NCI-H1417 (cell line): Measurements from ENCODE around the gene FAU.

Source experiments
- DNase-seq, 3 experiments: peaks; one replicate each; lab custom pipeline; 2025; lab: John Stamatoyannopoulos, UW

Gene FAU

DNA sequence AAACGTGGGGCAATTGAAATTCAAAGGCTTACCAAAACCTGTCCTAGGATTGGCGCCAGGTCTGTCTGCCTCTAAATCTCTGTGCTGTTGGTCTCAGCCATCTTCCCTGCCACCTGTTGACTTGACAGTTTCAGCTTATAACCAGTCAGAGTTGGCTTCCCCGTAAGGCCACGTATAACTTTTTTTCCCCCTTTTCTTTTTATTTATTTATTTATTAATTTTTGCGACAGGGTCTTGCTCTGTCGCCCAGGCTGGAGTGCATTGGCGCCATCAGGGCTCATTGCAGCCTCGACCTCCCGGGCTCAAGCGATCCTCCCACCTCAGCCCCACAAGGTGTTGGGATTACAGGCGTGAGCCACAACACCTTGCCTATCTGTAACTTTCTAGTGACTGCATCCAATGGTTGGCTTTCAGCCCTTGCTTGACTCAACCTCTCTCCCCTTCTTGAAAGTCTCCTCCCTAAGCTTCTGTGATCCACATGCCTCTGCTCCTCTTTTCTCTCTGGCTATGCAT lies 13.8 kb upstream of the FAU start:
- DNase-seq = no peak

DNA sequence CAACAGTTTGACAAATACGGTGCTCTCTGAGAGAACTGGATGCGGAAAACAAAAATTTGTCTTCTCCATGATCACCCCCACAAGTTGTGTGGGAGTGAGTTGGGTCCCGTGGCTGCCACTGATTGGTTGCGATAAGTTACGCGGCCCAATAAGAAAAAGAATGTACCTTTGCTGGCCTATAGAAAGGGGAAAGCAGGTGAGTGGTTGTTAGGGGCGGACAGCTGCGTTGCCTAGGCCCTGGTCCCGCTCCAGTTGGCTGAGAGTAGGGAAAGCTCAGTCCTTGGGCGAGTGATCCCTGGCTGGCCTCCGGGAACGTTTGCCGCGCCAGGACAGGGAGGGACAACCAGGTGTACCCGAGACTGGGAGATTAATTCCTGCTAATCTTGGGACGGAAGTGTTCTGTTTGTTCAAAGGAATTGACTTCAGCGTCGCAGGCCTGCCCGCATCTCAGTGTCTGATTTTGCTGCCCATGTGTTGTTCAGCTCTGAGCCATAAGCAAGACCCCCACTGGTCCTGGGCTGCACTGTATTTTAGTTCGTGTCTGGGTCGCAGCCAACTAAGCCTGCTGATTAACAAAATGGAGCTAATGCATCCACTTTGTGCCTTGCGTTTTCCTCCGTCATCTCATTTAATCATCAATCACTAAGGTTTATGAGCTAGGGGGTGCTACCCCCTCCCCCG lies 13.2 kb upstream of the FAU start:
- DNase-seq = peak; percentile 93 to 99 (median 99)

DNA sequence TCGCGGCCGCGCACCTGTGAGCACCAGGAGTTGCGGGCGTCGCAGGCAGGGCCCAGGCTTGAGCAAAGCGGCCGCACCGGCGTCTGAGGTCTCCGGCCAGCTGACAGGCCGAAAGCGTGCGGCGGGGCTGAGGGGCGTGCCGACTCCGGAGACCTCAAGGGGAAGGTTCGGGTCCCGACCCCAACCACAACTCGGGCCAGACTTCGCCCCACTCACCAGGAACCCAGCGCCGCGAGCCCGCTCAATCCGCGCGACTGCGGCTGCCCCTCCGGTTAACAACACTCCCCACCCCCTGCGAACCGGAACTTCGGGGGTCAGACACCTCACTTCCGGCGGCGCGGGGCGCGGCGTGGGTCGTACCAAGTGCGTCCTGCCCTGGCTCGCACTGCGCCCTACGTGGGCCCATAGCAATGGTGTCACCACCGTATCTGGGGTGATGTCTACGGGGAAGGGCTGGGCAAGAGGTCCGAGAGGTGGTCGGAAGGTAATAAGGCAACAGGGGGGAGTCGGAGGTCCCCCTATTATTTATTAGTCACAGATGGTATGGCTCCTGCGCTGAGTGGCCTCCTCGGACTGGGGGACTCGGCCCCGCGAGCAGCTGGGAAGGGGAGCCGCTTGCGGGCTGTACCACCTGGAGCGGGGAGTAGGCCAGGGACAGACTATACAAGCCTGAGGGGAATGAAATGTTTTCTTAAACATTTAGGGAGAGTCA lies 12.5 kb upstream of the FAU start, which contains the start of gene SYVN1:
TSS of gene SYVN1 (minus strand) at position 280 of the 712 bp plus-strand sequence. CDS start 918 bp downstream, outside the sequence.
- DNase-seq = peak; percentile 85 to 99 (median 99)

DNA sequence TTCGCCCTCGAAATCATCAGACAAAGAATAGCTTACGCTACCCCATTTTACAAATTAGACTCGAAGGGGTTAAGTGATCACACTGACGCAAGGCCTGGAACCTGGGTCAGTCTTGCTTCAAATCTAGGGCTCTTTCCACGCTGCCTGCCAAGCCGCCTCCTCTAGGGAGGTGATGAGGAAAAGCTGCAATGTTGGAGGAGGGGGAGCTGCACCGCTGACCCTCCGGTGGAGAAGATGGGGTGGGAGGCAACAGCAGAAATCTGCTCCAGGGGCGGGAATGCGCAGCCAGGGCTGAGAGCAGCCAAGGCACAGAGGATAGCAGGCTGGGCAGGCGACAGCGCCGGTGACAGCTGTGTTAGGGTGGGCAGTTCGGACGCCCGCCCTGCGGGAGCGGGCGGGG lies 11.8 kb upstream of the FAU start:
- DNase-seq = no peak

DNA sequence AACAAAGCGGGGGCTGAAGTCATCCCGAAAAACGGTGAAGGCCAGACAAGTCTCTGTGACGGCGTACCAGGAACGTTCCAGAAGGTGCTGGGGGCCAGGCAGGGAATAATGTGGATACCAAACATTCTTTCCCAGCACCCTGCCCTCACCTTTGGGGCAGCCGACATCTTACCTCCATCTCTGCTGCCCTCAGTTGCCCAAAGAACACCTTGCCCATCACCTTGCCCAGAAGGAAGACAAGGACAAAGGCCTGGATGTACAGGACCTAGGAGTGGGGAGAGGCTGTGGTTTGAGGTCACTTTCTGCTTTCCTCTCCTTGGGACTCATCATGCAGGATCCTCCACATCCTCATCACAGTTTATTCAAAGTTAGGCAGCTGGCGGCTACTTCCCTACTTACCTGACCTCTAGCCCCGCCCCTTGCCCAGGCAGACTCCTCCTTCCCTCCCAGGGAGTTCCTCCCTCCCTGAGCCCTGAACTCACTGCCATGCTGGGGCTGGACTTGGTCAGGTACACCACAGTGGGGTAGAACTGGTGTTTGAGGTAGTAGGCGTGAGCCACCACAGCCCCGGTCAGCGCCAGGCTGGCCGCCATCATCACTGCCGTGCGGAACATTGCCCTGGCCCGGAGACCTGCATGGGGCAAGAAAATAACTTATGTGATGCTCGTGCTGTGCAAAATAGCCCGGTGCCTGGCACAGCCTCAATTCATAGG lies 11.2 kb upstream of the FAU start:
- peak in 1 of 3 experiments; percentile 35 for DNase-seq

DNA sequence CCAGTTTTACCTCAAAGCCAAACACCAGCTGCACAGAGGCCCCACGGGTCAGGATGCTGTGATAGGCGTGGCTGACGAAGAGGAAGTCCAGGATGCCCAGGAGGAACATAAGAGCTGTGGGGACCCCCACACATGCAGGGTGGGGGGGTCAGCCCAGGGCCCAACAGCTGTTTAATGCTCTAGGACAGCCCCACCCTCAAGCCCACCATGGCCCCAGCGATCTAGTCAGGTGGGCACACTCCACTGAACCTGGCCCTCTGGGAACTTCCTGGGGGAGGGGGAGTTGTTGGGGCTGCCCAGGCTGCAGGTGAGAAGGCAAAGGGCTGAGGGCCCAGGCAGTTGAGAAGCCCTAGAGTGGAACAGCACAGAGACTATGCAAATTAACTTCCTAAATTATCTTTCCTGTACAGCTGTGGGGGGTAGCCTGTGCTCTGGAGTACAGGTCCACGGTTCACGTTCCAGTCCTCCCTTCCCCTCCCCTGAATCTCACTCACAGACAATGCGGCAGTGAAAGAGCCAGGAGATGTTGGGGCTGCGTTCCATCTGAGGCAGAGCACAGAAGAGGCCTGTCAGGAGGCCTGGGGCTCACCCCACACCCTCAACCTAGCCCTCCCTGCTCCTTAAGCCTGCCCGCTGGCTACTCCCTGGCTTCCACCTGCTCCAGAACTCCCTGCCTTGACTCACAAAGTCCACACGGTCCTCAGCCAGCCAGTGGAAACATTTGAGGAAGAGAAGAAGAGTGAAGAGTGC lies 10.5 kb upstream of the FAU start:
- DNase-seq = no peak

DNA sequence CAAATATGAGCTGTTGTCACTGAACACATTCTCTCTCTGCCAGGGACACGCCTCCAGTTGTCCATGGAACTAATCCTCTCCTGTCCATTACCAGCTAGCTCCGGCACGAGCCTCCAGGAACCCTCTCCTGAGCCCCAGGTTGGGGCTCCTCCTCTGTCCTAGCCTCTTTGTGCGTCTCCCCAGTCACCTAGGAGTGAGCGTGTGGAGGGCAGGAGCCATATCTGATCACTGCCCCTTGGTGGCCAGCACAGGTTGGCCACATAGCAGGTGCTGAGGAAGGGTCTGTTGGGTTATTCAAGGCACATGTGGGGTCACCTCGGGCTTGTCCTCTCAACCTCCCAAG lies 9.9 kb upstream of the FAU start:
- no peak for DNase-seq

DNA sequence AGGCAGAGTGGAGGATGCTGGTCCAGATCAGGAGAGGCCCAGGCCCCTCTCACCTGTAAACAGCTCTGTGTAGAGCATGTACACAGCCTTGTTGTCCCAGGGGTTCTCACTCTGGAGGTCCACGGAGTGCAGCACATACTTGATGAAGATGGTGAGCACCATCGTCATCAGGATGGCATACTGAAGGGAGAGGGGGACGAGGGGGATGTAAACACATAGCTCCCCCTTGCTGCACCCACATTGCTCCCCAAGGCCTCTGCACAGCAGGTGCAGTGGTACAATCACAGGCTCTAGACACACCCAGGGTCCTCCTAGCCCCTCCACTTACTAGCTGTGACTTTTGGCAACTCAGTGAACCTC lies 9.5 kb upstream of the FAU start:
- no peak for DNase-seq

DNA sequence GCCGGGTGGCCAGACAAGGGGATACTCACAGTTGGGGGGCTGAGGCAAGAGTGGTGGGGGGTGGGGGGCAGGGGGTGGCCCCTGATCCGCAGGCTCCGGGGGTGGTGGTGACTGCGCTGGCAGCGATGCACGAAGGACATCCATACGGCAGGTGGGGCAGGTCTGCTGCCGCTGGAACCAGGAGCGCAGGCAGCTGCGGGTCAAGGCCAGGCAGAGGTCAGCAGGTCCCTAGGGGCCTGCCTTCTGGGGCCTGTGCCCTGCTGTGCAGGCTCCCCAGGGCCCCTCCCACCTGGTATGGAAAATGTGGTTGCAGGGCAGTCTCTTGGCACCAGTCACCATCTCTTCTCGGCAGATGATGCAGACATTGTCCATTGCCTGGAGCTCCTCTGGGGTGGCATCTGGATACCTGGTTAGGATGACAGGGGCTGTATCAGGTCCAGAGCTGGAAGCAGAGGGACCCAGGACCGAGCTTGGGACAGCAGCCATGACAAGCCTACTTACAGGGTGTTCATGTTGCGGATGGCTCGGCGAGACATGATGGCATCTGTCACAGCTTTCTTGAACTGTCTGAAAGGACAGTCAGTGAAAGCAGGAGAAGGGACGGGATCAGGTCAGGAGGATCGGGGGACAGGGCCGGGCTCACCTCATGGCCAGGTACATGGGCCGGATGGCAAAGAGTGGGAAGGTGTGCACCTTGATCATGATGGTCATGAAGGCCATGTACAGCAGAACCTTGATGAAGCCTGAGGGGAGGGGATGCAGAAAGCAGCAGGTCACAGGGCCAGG lies 8.9 kb upstream of the FAU start:
- no peak for DNase-seq

DNA sequence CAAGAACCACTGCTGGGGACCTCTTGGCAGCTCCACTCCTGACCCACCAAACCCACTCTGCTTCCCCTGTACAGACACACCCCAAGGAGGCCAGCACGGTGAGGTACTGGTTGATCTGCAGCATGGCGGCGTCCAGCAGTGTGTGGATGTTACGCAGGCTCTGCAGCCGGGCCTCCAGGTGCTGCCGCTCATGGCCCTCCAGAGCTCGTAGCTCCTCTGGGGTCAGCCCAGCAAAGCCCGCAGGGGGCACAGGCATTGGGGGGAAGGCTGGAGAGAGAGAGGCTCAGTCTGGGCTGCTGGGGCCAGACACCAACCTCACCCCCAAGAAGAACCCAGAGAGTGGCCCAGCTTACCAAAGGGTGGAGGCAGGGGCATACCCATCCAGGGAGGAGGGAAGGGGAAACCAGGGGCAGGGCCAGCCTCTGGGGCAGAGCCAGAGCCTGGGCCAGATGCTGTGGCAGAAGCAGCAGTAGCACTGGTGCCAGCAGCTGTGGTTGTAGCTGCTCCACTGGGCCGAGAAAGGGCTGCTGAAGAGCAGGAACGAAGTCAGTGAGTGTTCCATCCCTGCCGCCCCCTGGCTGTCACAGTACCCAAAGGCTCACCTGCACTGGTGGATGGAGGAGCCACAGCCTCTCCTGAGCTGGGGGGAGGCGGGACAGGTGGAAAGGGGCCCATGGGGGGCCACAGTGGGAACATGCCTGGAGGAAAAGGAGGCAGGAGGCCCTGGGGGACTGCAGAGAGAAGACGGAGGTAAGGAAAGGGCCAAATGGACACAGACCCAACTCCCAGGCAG lies 7.9 kb upstream of the FAU start:
- no peak for DNase-seq

DNA sequence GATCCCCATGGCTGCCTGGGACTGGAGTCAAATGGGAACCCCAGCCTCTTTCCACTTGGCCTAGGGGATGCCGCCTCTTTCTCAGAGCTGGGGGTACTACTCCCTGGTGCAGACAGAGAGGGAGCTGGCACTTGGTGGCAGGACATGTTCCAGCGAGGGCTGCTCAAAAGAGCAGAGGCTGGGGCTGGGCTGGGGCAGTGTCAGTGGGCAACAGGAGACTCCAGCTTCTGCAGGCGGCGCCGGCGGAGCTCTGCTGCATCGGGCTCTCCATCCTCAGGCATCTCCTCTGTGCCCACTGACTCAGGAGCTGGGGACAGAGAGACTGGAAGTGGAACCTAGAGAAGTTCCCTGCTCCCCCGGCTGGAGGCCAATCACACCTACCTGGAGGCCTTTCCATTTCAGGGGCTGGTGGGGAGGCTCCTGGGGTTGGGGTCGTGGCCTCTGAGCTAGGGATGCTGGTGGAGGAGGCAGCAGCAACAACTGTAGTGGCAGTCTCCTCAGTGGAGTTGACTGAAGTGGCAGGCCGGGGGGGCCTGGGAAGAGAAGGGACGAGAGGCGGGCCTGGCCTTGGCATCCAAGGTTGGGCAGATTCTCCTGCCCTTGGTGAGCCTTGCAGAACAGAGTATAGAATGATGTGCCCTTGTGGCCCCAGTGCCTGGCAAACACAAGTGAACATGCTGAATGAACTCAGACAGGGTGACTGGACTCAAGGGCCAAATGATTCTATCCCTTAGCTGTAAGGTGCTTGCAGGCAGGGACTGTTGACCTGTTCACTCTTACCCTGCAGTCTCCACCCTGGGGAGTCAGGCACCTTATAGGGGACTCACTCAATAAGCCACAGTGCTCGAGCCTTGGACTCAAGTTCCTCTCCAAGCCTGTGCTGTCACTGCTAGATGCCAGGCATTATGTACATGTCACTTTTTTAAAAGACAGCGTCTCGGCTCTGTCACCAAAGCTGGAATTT lies 6.5 kb upstream of the FAU start:
- DNase-seq = no peak

DNA sequence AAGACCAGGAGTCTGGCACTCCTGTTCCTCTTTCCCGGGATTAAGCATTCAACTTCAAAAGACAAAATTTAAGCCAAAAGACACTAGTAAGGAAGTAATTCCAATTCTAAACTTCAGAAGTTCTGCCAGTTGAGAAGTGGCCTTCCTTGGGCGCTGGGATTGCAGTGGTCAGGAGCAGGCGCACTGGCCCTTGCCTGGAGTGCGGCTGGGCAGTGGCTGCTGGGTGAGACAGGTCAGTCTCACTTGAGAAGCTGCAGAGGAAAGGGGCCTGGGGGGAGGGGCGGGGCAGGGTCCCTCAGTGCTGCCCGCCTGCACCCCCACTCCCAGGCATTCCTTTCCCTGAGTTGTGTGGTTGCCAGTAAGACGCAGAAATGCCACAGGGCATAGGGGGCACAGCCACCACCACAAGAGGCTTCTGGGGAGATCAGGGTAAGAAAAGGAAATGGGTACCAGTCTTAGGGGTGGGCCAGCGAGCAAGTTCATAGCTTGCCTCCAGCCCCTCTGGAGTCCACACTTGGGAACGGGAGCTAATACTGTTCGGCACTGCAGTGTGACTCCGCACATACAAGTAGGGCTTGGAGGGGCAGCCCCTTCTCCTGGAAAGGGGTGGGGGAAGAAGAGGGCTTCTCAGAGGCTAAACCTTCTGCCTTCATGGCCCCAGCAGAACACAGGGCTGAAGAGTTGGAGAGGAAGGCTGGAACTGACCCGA lies 5.7 kb upstream of the FAU start:
- no peak for DNase-seq

DNA sequence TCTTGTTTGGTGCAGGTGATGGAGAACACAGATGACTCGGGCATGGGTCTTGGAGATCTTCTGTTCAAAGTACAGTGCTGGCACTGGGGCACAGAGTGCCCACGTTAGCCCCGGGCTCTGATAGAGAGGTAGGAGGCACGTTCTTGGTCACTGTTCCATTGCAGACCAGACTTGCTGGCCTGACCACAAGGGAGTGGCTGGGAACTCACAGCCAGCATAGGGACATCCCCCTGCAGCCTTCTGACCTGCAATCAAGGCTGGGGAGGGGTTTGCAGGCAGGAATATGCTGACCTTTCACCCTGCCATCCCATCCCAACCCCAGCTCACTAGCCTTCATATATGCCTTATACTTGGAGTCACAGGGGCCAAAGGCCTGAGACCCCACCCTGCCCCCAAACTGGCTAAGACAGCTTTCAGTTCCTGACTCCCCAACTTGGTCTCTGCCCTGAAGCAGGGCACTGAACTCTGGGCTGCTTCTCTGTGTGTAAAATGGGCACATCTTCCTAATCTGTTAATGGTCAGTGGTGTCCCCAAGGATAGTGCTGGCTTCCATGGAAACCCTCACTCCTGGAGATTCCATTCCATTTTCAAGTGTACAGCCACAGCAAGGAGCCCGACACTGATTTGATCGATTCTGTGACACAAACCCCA lies 4.8 kb upstream of the FAU start:
- DNase-seq = no peak

DNA sequence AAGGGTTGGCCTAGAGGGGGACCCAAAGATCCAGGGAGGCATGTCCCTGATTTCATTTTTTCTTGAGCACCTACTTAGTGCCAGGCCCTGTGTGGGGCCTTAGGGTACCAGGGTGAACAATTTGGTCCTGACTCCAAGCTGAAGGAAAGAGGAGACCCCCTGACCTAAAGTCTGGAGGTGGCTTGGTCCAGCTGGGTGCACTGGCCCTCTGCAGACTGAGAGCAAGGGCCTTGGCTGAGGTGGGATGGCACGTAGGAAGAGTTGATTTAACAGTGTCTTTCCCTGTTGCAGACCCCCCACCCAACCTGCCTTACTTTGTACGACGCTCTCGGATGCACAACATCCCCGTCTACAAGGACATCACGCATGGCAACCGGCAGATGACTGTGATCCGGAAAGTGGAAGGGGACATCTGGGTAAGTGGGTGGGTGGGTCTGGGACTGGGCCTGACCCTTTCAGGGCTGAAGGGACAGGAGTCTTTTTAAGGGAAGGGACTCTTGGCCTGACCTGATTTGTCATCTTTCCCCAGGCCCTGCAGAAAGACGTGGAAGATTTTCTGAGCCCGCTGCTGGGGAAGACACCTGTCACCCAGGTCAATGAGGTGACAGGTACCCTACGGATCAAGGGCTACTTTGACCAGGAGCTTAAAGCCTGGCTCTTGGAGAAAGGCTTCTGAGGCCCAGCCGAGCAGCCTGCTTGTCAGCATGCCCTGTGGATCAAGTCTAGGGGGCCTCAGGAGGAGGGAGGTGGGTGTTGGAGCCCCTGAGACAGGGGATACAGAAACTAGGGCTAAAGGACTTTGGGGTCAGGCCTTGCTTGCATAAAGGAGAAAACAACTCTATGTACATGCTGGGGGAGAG lies 3.5 kb upstream of the FAU start:
- no peak for DNase-seq

DNA sequence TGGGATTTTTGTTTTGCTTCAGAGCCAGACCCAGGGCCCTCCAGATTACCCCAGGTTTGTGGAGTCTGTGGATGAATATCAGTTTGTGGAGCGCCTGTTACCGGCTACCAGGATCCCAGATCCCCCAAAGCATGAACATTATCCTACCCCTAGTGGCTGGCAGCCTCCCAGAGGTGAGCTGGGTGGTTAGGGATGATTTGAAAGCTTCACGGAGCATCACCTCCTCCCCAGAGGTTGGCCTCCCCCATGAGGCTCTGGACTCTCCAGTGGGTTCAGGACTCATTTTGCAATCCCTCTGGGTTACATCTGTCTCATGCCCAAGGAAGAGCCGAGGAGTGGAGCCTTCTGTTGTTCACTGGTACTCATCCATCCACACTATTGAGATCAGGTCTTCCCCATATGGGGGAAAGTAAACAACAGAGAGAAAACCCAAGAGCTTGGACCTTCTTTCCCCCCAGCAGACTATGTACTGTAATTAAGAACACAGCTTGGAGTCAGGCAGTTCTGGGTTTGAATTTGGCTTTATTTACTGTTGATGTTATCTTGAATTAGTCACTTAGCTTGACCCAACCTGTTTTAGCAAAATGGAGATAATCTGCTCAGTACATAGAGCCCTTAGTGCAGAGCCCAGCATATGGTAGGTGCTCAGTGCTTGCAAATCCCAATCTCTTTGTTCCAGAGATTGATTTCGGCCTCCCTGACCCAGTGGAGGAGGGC lies 2.7 kb upstream of the FAU start:
- no peak for DNase-seq

DNA sequence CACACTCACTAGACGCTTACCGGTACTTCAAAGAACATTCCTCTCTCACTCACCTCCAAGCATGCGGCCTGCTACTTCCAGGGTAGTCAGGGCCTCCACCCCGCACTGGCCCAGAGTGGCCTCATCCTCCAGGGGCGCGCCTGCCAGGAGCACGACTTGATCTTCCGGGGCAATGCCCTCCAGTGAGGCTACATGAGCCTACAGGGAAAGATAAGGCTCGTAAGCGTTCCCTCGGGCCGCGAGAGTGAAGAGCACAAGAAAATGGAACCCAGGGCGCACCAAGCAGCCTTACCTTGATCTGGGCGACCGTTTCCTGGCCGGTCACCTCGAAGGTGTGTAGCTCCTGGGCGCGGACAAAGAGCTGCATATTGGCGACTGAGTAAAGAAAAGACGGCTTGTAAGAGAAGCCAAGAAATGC lies 478 bp downstream of the FAU start:
- peak in 2 of 3 experiments; percentile 41 to 66 for DNase-seq

DNA sequence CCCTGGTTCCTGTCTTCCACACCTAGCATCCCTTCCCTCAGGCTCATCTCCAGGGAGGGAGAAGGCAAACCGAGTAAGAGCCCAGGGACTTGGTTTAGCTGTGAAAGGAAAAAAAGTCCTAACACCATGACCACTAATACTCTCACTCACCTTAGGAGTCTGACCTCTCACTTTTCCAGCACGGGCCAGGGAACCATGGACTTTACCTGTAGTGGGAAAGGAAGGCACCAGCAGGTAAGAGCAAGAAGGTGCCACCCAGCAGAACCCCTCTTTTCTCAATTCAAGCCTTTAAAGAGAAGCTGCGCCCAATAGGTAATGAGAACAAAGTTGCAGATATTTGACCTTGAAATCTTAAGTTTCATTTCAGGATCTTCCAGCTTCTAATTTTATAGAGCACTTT lies 1.1 kb downstream of the FAU start:
- no peak for DNase-seq
